Panc1 (cell line): ENCODE data around the gene BACE2. TPM values are rescaled to one million over a fixed set of nuclear protein-coding genes. Genes with fewer than 3 reads are reported as not detected.

Experiments
- ATAC-seq: fragments of 200-7000 bp; cut with Tn5 transposase; 2 replicates; pipeline ENCODE4 v1.9.1; 2020; ENCODE audit warnings: mild to moderate bottlenecking, moderate library complexity
- BruUV-seq: library from RNA; stranded (reverse); fragments of 400-500 nt; replicated peaks from 2 replicates; lab custom pipeline; 2021; lab: Mats Ljungman, UMichigan
- CTCF ChIA-PET: fragments of 300-600 bp; sonication (Branson Sonifier 250); formaldehyde crosslinking; loops from one replicate; lab custom pipeline; 2022; ENCODE audit warnings: antibody characterized with exemption; lab: Charles Lee
- POLR2A ChIA-PET: fragments of 300-600 bp; sonication (Branson Sonifier 250); formaldehyde crosslinking; loops from one replicate; lab custom pipeline; 2022; ENCODE audit warnings: antibody characterized with exemption; lab: Charles Lee
- DNase-seq: peaks from one replicate; pipeline ENCODE4 v3.0.0-alpha.2; 2010; ENCODE audit warnings: low read depth, low spot score
- H3K27ac ChIP-seq: 2 replicates; pipeline ENCODE4 v1.5.1; 2011; ENCODE audit warnings: mild to moderate bottlenecking, low read length, inconsistent platforms
- H3K27me3 ChIP-seq: fragments of 200-500 bp; sonication (Bioruptor generic); 2 replicates; pipeline ENCODE4 v1.6.0; 2014; ENCODE audit warnings: low read length, inconsistent platforms; ENCODE audit not compliant: control insufficient read depth, insufficient read depth
- H3K36me3 ChIP-seq: fragments of 200-500 bp; sonication (Bioruptor generic); 2 replicates; pipeline ENCODE4 v1.5.1; 2014; ENCODE audit warnings: inconsistent platforms, mild to moderate bottlenecking, low read length, moderate library complexity; ENCODE audit not compliant: control insufficient read depth, insufficient read depth
- H3K4me1 ChIP-seq: 2 replicates; pipeline ENCODE4 v1.5.1; 2011; ENCODE audit warnings: inconsistent platforms, mild to moderate bottlenecking, low read length, moderate library complexity; ENCODE audit not compliant: control insufficient read depth, insufficient read depth
- H3K4me3 ChIP-seq, 2 experiments: 2 replicates each; pipeline ENCODE4 v1.5.1; 2011 to 2012; ENCODE audit warnings: low read depth in 2 of 2, low read length in 2 of 2, mild to moderate bottlenecking in 2 of 2, inconsistent platforms in 1 of 2, moderate library complexity in 1 of 2
- H3K9me3 ChIP-seq: fragments of 200-500 bp; sonication (Bioruptor generic); 2 replicates; pipeline ENCODE4 v1.5.1; 2014; ENCODE audit warnings: low read depth, mild to moderate bottlenecking, inconsistent platforms, low read length, moderate library complexity; ENCODE audit not compliant: control insufficient read depth, insufficient read depth
- CTCF ChIP-seq: fragments of 450-650 bp; IDR thresholded peaks from 2 replicates; pipeline ENCODE4 v1.5.1; 2017; ENCODE audit warnings: mild to moderate bottlenecking
- POLR2AphosphoS5 ChIP-seq: IDR thresholded peaks from 2 replicates; pipeline ENCODE4 v1.6.1; 2012; ENCODE audit warnings: mild to moderate bottlenecking, low read depth, low read length, moderate library complexity
- REST ChIP-seq, 2 experiments: IDR thresholded peaks; 2 replicates each; pipeline ENCODE4 v1.6.1; 2011 to 2012; ENCODE audit warnings: low read depth in 2 of 2, control low read depth in 1 of 2, low read length in 1 of 2, mild to moderate bottlenecking in 1 of 2, moderate library complexity in 1 of 2; ENCODE audit not compliant: insufficient read depth in 1 of 2
- SIN3A ChIP-seq: IDR thresholded peaks from 2 replicates; pipeline ENCODE4 v1.6.1; 2012; ENCODE audit warnings: low read depth, mild to moderate bottlenecking, low read length, moderate library complexity, borderline replicate concordance; ENCODE audit not compliant: insufficient read depth
- TCF7L2 ChIP-seq: IDR thresholded peaks from 2 replicates; pipeline ENCODE4 v1.6.1; 2011; ENCODE audit warnings: mild to moderate bottlenecking, low read depth, low read length, inconsistent platforms
- in situ Hi-C: cut with HindIII; loops from 2 replicates; pipeline ENCODE4 v1.10.0; 2016; ENCODE audit warnings: low sequenced_read_pairs, low pct_unique_long_range_greater_than_20kb
- intact Hi-C: fragments of 100-400 bp; cut with micrococcal nuclease; formaldehyde crosslinking; loops from one replicate; pipeline ENCODE4 v1.10.0; 2022; ENCODE audit not compliant: unreplicated experiment
- total RNA-seq: library from RNA; stranded (reverse); gene quantifications from one replicate; pipeline ENCODE4 v1.2.1, GENCODE V29; 2021; ENCODE audit not compliant: unreplicated experiment

BACE2 gene
- total RNA-seq, 1 experiment from 2014 or later: 16.3 TPM

GRCh38 chr21:41180752-41181151 is 12.8 kb downstream of the BACE2 start:
- H3K4me3 ChIP-seq: no peak overlapping the region
- no peaks in the 10 kb centered on the region for H3K4me1 ChIP-seq
- no peak overlapping the region for H3K27ac ChIP-seq
- no peak for ATAC-seq
- H3K36me3 ChIP-seq: no peaks in the 10 kb centered on the region
- no peak for DNase-seq
- H3K27me3 ChIP-seq: no peaks in the 10 kb centered on the region
- BruUV-seq: no TSS peak
- H3K9me3 ChIP-seq: no peaks in the 10 kb centered on the region
- in situ Hi-C loops (no loop called here), intact Hi-C loops (no loop called here)
- ChIA-PET POLR2A (no interaction called here), CTCF (interaction anchor here (0.6 kb wide), 1 partner anchor 12 kb away, joined by 5 read pairs; no protein-coding TSS in a partner anchor)
- TF ChIP-seq TCF7L2 (no peak), REST (IDR thresholded peaks at IDR 0.05; ENCODE audit: insufficient read depth in 1 of 2, low read depth in 2 of 2, low read length in 1 of 2) (no peak), SIN3A (no peak), CTCF (no peak), POLR2AphosphoS5 (no peak)

DNA sequence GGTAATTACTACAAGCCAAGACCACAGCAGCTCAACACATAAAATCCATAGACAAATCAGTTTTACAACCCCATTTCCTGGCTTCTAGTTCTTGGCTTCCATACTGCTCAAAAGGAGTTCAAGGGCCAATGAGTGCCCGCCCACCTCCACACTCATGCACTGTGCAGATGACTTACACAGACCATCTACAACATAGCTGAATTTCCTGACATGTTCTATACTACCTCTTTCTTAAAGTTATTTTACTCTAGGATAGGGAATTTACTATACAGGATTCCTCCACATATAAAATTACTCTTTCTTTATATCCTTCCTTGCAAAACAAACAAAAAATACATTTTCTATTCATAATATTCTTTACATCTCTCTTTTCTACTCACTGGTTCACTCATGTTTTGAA is 14.6 kb downstream of the BACE2 start:
- Histone ChIP-seq H3K4me3 (no peak overlapping the region), H3K4me1 (no peaks in the 10 kb centered on the region), H3K27me3 (no peaks in the 10 kb centered on the region), H3K27ac (no peak overlapping the region), H3K9me3 (no peaks in the 10 kb centered on the region), H3K36me3 (no peaks in the 10 kb centered on the region)
- CTCF ChIA-PET: no interaction called here
- DNase-seq (no peak), ATAC-seq (no peak)
- in situ Hi-C loops (no loop called here), intact Hi-C loops (no loop called here)
- BruUV-seq: no TSS peak
- TF ChIP-seq POLR2AphosphoS5 (no peak), TCF7L2 (no peak), CTCF (no peak), SIN3A (no peak), REST (IDR thresholded peaks at IDR 0.05; ENCODE audit: insufficient read depth in 1 of 2, low read depth in 2 of 2, low read length in 1 of 2) (no peak)
- POLR2A ChIA-PET: no interaction called here
